HG03196 (cell line): ENCODE measurements around the gene SH3BGR.

Source experiments
- ATAC-seq: cut with Tn5 transposase; IDR thresholded peaks from one replicate; pipeline ENCODE4 v1.9.1; 2021; ENCODE audit not compliant: unreplicated experiment

The SH3BGR gene

DNA sequence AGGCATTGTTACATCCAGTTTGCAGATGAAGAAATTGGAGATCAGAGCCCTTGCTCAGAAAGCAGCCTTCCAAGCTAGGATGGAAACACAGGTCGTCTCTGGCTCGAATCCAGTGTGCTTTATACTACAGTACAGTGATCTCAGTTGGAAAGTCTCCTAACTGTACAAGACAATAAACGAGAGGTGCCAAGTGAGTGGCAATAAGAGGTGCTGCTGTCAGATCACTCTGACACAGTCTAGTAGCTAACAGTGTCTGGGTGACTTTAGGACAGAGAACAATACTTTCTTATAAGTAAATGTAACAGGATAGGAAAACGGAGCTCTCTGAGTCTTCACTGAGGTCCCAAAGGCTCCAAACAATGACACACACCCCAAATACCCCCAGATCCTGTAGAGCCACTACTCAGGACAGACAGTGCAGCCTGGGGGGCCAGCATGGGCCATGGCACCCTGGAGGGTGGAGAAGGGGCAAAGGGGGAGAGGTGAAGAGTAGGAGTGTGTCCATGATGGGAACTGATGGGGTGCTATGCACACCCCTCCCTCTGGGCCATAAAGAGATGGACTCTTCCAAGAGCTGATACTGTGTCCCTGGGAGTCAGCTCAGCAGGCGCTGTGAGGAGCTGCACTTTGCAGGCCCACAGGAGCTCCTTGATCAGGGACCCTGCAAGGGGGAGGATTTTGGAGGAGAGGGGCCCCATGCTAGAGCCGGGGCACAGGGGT, 3.3 kb downstream of the SH3BGR start:
- ATAC-seq, result no peak

DNA sequence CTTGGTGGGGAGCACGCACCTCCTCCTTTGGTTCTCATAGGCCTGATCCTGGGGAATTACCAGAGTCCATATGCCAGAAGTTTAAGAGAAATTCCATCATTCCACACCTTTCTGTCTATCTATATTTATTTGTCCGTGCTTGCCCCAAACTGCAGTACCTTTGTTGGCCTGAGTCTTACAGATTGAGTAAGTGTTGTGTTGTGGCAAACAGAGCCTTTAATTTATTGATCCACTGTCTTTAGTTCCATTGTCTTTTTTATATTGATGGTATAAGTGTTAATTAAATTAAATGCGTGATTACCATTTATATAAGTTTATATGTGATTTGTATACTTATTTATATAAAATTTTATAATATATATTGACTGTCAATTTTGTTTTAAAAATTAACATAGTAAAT, 4.9 kb downstream of the SH3BGR start:
- no peak for ATAC-seq

DNA sequence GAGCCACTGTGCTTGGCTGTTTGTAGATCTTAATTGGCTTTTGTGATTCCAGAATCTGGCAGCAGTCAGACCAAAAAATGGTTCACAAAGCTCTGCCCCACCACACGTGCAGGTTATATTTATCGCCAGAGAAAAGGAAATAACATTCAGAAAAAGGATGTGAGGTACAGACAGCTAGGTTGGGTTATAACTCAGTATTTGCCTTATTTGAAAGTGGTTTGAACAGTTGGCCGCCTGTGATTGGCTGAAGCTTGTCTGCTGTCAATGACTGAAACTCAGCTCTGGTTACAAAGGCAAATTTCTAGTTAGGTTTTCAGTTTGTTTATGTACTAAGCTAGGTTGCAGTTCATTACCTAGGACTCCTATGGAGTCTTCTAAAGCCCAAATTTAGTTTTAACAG, 9.6 kb downstream of the SH3BGR start:
- ATAC-seq, result no peak

GRCh38 chr21:39463308-39463707, 11.5 kb downstream of the SH3BGR start:
- no peak for ATAC-seq

- no peak for ATAC-seq
Measured at GRCh38 chr21:39466584-39466983, 14.8 kb downstream of the SH3BGR start.

DNA sequence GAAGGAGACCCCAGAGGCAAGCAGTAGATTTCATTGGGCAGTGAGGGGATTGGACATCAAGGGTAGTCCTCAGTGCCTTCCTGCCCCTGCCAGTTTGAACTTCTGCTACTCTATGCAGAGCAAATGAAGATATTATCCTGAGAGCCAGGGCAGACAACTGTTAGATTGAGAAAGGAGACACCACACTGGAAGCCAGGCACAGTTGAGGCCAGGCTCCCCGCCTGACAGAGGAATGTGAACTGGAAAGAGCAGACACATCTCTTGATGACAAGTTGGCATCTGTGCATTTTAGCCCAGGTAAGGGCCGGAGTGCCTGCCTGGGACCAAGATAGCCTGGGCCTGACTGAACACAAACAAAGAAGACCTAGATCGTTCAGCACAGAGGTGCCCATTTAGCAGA, 16.0 kb downstream of the SH3BGR start:
- no peak for ATAC-seq

DNA sequence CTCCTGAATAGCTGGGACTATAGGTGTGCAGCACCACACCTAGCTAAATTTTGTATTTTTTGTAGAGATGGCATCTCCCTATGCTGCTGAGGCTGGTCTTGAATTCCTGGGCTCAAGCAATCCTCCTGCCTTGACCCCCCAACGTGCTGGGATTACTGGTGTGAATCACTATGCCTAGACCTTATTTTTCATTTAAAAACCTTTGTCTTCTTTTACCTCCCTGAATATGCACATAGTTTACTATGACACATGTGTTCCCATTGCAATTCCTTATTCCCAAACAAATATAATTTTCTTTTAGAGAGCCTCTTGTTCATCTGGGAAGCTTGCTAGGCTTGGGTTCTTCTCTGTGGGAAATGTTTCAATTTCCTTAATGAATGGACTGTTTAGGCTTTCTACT, 16.8 kb downstream of the SH3BGR start:
- no peak for ATAC-seq

- no peak for ATAC-seq
Measured at GRCh38 chr21:39471598-39471997, 19.8 kb downstream of the SH3BGR start.

- ATAC-seq, result no peak
Measured at GRCh38 chr21:39472786-39473185, 21.0 kb downstream of the SH3BGR start.

GRCh38 chr21:39474611-39475010, 22.8 kb downstream of the SH3BGR start:
- ATAC-seq, result no peak

DNA sequence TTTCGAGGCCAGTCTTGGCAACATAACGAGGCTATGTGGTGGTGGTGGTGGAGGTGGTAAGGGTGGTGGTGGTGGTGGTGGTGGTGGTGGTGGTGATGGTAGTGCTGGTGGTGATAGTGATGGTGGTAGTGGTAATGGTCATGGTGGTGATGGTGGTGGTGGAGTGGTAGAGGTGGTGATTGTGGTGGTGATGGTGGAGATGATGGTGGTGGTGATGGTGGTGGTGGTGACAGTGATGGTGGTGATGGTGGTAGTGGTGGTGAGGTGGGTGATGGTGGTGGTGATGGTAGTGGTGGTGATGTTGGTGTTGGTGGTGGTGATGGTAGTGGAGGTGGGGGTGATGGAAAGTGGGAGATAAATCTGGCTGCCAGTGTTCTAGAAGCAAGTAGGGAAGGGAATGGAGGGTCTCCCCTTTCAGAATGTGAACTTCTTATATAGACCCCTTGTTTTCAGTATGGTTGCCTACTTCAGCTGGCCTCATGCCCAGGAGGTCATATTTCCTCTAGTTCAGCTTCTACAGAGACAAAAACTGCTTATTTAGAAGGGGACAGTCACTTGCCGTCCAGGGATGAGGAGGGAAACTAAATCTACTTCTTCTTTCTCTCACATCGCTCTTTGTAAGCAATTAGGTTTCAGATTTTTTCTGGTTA, 27.5 kb downstream of the SH3BGR start:
- ATAC-seq, result no peak

- no peak for ATAC-seq
Measured at GRCh38 chr21:39479814-39480182, 28.0 kb downstream of the SH3BGR start.

- ATAC-seq, result no peak
Measured at GRCh38 chr21:39480271-39480670, 28.5 kb downstream of the SH3BGR start.

GRCh38 chr21:39481886-39482285, 30.1 kb downstream of the SH3BGR start:
- ATAC-seq, result no peak

GRCh38 chr21:39483917-39484316, 32.1 kb downstream of the SH3BGR start:
- no peak for ATAC-seq

- ATAC-seq, result no peak
Measured at GRCh38 chr21:39484711-39485276, 33.0 kb downstream of the SH3BGR start.

GRCh38 chr21:39489380-39489924, 37.7 kb downstream of the SH3BGR start:
- no peak for ATAC-seq

DNA sequence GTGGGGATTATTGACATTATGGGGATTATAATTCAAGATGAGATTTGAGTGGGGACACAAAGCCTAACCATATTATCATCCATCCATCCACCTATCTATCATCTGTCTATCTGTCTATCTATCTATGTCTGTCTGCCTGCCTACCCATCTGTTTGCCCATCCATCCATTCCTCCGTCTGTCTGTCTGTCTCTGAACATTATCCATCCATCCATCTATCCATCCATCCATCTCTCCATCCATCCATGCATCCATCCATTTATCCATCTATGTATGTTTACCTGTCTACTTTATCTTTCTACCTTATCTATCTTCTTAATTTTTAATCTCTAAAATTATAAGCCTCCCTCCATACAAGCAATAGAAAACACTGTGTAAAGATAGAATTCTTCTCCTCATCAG, 47.4 kb downstream of the SH3BGR start:
- no peak for ATAC-seq

DNA sequence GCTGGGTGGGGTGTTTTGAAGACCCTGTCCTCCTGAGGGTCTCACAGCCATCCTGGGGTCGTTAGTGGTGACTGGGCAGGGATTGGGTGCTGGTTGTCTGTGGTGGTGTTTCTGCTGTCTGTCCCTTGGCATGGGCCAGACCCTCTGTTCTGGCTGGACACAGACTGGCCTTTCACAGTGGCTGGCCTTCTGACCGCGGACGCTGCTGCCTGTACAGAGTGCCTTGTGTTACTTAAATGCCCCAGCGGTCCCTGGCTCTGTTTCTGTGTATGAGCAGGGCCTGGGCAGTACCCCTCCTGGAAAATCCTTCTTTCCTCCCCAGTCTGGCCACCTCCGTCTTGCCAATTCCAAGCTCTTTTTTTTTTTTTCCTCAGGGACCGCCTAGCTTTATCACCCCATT, 50.9 kb downstream of the SH3BGR start:
- ATAC-seq, result no peak

- ATAC-seq, result no peak
Measured at GRCh38 chr21:39503123-39503762, 51.5 kb downstream of the SH3BGR start.

- no peak for ATAC-seq
Measured at GRCh38 chr21:39504230-39504629, 52.5 kb downstream of the SH3BGR start.

GRCh38 chr21:39510240-39510639, 58.5 kb downstream of the SH3BGR start:
- ATAC-seq, result no peak
